ENCODE measurements around the gene TMEM45B.

TMEM45B gene

DNA sequence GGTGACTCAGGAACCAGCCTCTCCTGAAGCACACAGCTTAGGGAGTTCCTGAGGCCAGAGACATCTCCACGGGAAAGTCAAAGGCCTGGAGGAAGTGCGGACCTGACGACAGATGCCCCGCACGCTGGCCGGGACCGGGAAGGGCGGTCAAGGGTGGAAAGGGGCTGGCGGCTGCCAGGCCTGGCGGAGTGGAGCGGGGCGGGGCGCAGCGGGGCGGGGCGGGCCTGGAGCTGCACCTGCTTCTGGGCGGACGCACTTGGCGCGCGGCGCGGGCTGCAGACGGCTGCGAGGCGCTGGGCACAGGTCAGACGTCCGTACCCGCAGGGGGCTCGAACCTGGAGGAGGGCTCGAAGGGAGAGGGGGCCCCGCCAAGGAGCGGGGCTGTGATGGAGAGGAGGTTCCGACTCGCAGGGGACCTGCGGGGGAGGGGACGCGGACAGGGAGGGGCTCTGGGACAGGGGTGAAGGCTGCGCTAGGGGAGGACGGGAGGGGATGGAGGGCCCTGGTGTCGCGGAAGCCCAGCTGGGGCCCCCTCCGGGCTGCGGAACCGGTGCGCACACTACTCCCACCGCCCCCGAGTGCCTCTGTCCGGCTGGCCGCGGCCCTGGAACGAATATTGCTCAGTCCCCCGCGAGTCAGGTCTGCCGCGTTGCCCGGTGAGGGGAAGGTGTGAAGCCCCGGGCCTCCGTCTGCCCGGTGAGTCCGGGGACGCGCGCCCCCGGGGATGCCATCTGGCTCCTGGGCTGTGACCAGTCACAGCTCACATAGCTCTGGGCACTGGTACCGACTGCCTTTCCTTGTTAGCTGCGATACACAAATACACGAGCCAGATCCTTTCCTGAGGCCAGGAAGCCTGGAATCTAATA is at the start of gene TMEM45B:
Gene TMEM45B, plus strand, starts transcription at position 253 of the 866 bp plus-strand sequence. CDS start 36,635 bp downstream, outside the sequence.
- Histone ChIP-seq H3K27ac (no peak within 1 kb of the TSS), H3K36me3 (no peaks in the 10 kb centered on the region), H3K4me3 (ENCODE audit: low read depth, low read length) (peak within 1 kb of the TSS; percentile 46), H3K27me3 (ENCODE audit: insufficient read depth, low read depth, severe bottlenecking) (peaks cover 15% of the 10 kb centered on the region), H3K9me3 (ENCODE audit: severe bottlenecking) (peaks cover 11% of the 10 kb centered on the region)
- TF ChIP-seq, protein P1, sequence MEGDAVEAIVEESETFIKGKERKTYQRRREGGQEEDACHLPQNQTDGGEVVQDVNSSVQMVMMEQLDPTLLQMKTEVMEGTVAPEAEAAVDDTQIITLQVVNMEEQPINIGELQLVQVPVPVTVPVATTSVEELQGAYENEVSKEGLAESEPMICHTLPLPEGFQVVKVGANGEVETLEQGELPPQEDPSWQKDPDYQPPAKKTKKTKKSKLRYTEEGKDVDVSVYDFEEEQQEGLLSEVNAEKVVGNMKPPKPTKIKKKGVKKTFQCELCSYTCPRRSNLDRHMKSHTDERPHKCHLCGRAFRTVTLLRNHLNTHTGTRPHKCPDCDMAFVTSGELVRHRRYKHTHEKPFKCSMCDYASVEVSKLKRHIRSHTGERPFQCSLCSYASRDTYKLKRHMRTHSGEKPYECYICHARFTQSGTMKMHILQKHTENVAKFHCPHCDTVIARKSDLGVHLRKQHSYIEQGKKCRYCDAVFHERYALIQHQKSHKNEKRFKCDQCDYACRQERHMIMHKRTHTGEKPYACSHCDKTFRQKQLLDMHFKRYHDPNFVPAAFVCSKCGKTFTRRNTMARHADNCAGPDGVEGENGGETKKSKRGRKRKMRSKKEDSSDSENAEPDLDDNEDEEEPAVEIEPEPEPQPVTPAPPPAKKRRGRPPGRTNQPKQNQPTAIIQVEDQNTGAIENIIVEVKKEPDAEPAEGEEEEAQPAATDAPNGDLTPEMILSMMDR (IDR thresholded peaks at IDR 0.05; ENCODE audit: low read depth, low read length) = no peak
- peak; percentile 25 for DNase-seq

GRCh38 chr11:129766898-129767604 is 48.6 kb upstream of the TMEM45B start:
- TF ChIP-seq, protein P1 (IDR thresholded peaks at IDR 0.05; ENCODE audit: low read depth, low read length) = peak; percentile 78
- DNase-seq = peak; percentile 48

GRCh38 chr11:129767827-129768226 is 47.8 kb upstream of the TMEM45B start:
- no peaks in the 10 kb centered on the region for H3K27me3 ChIP-seq (ENCODE audit: insufficient read depth, low read depth, severe bottlenecking)
- no peak for DNase-seq
- H3K27ac ChIP-seq = no peak overlapping the region
- TF ChIP-seq, protein P1 (IDR thresholded peaks at IDR 0.05; ENCODE audit: low read depth, low read length) = no peak
- no peak overlapping the region for H3K4me3 ChIP-seq (ENCODE audit: low read depth, low read length)
- no peaks in the 10 kb centered on the region for H3K36me3 ChIP-seq
- peaks cover 3% of the 10 kb centered on the region for H3K9me3 ChIP-seq (ENCODE audit: severe bottlenecking)

More at GRCh38 chr11:129766898-129767604, 48.6 kb upstream of the TMEM45B start:
- no peaks in the 10 kb centered on the region for H3K27me3 ChIP-seq (ENCODE audit: insufficient read depth, low read depth, severe bottlenecking)
- no peak overlapping the region for H3K27ac ChIP-seq
- peaks cover 3% of the 10 kb centered on the region for H3K9me3 ChIP-seq (ENCODE audit: severe bottlenecking)
- H3K4me3 ChIP-seq (ENCODE audit: low read depth, low read length) = no peak overlapping the region
- H3K36me3 ChIP-seq = no peaks in the 10 kb centered on the region

DNA sequence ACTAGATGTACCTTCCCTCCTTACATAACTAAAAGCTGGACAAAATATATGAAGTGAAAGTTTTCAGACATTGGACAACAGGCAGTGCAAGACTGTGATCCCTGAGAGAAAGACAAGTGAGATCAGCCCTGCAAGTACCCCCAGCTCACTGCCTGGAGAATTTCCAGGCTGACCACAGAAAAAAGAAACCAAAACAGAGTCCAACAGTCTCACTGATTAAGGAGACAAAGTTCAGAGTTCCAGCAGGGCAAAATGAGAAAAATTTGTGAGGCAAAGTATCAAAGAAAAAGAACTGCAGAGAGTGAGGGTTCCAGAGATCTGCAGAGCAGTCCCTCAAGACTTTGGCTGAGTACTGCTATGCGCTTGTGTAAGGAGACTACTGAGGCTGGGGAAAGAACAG is 47.3 kb upstream of the TMEM45B start:
- no peaks in the 10 kb centered on the region for H3K27me3 ChIP-seq (ENCODE audit: insufficient read depth, low read depth, severe bottlenecking)
- no peaks in the 10 kb centered on the region for H3K36me3 ChIP-seq
- H3K9me3 ChIP-seq (ENCODE audit: severe bottlenecking) = peaks cover 3% of the 10 kb centered on the region
- TF ChIP-seq, protein P1 (IDR thresholded peaks at IDR 0.05; ENCODE audit: low read depth, low read length) = no peak
- no peak overlapping the region for H3K27ac ChIP-seq
- no peak overlapping the region for H3K4me3 ChIP-seq (ENCODE audit: low read depth, low read length)
- no peak for DNase-seq

DNA sequence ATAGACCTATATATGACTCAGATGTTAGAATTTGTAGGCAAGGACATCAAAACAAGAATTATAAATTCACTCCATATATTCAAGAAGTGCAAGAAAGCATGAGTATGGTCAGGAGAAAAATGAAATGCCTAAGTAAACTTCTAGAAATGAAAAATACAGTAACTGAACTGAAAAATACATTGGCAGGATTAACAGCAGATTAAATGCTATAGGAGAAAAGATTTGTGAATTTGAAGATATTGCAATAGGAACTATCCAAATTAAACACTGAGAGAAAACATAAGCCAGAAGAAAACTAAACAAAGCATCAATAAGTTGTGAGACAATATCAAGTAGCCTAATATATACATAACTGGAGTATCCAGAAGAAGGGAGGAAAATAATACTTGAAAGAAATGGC is 46.6 kb upstream of the TMEM45B start:
- TF ChIP-seq, protein P1 (IDR thresholded peaks at IDR 0.05; ENCODE audit: low read depth, low read length) = no peak
- H3K9me3 ChIP-seq (ENCODE audit: severe bottlenecking) = peaks cover 3% of the 10 kb centered on the region
- H3K27me3 ChIP-seq (ENCODE audit: insufficient read depth, low read depth, severe bottlenecking) = no peaks in the 10 kb centered on the region
- H3K36me3 ChIP-seq = no peaks in the 10 kb centered on the region
- H3K4me3 ChIP-seq (ENCODE audit: low read depth, low read length) = no peak overlapping the region
- DNase-seq = no peak
- H3K27ac ChIP-seq = no peak overlapping the region

Data from WERI-Rb-1 (cell line).